HG03342 (cell line): ENCODE measurements around the gene ZNF808.
"Not testable (repeated sequence)": the region's sequence is repeated elsewhere in the genome, so short reads cannot be mapped to it uniquely, and the experiment has no call there.

ENCODE experiments used
- ATAC-seq: cut with Tn5 transposase; IDR thresholded peaks from one replicate; pipeline ENCODE4 v1.9.1; 2021; ENCODE audit warnings: mild to moderate bottlenecking, moderate library complexity; ENCODE audit not compliant: unreplicated experiment

ZNF808 gene

GRCh38 chr19:52592301-52592700, 64.8 kb downstream of the ZNF808 start:
- no peak for ATAC-seq

- not testable (repeated sequence) for ATAC-seq
These were observed 66.0 kb downstream of the ZNF808 start for GRCh38 chr19:52593441-52593840.

DNA sequence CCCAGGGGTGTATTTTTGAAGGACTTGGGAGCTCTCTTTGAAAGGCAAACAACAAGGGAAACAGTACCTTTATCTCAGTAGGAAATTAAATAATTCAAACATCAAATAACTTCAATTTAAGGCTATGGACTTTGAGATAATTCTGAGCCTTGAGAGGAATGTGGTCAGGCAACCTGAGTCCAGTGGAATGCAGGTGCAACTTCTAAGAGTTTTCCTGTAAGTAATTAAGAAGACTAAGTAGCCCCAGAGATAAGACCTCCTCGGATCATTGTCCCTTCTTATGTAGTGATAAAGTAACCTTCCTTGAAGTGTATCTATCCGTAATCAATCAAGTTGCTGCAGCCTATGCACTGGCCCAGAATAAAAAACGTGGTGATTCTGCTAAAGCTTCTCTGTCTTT, 71.8 kb downstream of the ZNF808 start:
- no peak for ATAC-seq

DNA sequence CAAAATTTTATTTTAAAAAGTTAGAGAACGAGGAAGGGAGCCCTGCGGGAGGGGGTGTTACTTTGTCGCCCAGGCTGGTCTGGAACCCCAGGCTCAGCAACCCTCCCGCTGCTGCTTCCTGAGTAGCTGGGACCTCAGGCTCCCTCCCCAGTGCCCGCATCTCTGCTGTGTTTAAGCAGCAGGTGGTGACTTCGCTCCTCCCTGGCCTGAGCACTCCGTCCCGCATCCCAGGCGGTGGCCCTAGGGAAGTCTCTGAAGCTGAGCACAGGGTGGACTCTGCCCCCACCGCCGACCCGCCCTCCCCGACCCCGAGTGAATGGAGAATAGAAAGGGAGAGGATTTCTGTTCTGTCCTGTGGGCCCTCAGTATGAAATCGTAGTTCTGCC, 73.2 kb downstream of the ZNF808 start:
- peak; percentile 13 for ATAC-seq

DNA sequence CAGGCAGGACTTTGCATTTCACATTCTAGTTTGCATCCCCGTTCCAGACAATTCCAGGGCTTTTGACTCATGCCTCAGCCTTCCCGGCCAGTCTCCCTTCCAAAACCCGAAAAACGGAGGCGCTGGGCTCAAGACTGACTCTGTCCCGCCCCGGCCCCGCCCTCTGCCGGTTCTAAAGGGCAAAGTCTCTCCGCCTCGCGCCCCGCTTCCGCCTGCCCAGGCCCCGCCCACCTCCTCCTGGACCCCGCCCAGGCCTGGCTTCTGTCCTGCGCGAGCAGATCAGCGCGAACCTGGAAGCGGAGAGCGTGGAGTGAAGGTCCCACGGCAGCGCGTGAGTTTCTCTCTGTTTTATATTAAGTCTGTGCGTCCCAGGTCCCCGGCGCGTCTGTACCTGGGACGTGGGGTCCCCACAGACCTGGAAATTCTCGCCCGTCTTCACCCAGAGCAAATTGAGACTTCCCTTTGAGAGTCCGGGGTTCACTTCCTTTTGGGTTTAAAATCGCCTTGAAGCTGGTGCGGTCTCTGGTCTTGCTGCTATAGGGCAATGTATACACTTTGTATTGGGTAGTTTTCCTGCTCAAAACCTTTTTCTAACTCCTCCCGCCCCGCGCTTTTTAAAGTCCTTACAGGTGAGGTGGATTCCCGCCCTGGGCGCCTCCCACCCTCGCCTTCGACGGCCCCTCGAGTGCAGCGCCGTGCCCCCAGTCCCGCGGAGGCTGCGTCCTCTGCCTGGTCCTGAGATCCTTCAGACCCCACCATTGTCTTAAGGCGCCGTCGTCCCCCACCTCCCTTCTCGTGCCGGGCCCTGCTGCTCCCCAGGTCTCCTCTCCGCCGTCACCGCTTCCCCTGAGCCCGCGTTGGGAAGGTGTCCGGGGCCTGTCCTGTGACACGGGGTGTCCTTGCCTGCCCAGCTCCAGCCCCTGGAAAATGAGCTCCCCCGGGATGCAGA, 73.8 kb downstream of the ZNF808 start:
- peak; percentile 97 for ATAC-seq

GRCh38 chr19:52601974-52602366, 74.5 kb downstream of the ZNF808 start:
- not testable (repeated sequence) for ATAC-seq

GRCh38 chr19:52602941-52603340, 75.5 kb downstream of the ZNF808 start:
- no peak for ATAC-seq

DNA sequence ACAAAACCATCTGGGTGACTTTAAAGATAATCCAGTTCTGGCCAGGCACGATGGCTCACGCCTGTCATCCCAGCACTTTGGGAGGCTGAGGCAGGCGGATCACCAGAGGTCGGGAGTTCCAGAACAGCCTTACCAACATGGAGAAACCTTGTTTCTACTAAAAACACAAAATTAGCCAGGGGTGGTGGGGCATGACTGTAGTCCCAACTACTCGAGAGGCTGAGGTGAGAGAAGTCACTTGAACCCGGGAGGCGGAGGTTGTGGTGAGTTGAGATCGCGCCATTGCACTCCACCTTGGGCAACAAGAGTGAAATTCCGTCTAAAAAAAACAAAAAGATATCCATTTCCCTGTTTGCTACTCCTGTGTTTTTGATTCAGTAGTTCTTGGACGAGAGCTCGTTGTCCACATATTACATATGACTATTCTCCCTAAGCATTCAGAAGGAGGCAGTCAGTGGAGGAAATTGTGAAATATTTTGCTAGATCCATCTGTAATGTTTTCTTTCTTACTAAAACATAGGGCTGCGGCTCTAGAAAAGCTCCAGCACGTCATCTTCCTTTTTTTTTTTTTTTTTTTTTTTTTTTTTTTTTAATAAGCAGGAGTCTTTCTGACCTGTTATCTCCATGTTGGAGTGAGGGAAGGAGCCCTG, 76.2 kb downstream of the ZNF808 start:
- ATAC-seq: no peak
